Hepatocyte (in vitro differentiated cells): Measurements from ENCODE around the gene RECK. TPM values are rescaled to one million over a fixed set of nuclear protein-coding genes. Genes with fewer than 3 reads are reported as not detected.

Source experiments
- DNase-seq: peaks from one replicate; pipeline ENCODE4 v3.0.0-alpha.2; 2016; ENCODE audit warnings: low spot score
- H2AFZ ChIP-seq: fragments of 200-600 bp; sonication (generic); 2 replicates; pipeline ENCODE4 v1.6.0; 2016; ENCODE audit warnings: antibody characterized with exemption, mild to moderate bottlenecking
- H3K27ac ChIP-seq: fragments of 200-600 bp; sonication (generic); 2 replicates; pipeline ENCODE4 v1.5.1; 2016; ENCODE audit warnings: mild to moderate bottlenecking
- H3K27me3 ChIP-seq: fragments of 200-600 bp; sonication (generic); 2 replicates; pipeline ENCODE4 v1.6.1; 2016
- H3K36me3 ChIP-seq: fragments of 200-600 bp; sonication (generic); replicated peaks from 2 replicates; pipeline ENCODE4 v1.5.1; 2016; ENCODE audit warnings: low read depth; ENCODE audit not compliant: insufficient read depth
- H3K4me1 ChIP-seq: fragments of 200-600 bp; sonication (generic); 2 replicates; pipeline ENCODE4 v1.5.1; 2016; ENCODE audit warnings: mild to moderate bottlenecking, moderate library complexity; ENCODE audit not compliant: insufficient read depth
- H3K4me2 ChIP-seq: fragments of 200-600 bp; sonication (generic); 2 replicates; pipeline ENCODE4 v1.6.0; 2016
- H3K4me3 ChIP-seq: fragments of 200-600 bp; sonication (generic); 2 replicates; pipeline ENCODE4 v1.5.1; 2016; ENCODE audit warnings: mild to moderate bottlenecking
- H3K79me2 ChIP-seq: fragments of 200-600 bp; sonication (generic); 2 replicates; pipeline ENCODE4 v1.6.0; 2017; ENCODE audit warnings: mild to moderate bottlenecking
- H3K9me2 ChIP-seq: fragments of 200-600 bp; sonication (generic); replicated peaks from 2 replicates; pipeline ENCODE4 v1.6.0; 2017; ENCODE audit warnings: mild to moderate bottlenecking; ENCODE audit not compliant: insufficient read depth
- H3K9me3 ChIP-seq: fragments of 200-600 bp; sonication (generic); 2 replicates; pipeline ENCODE4 v1.5.1; 2016; ENCODE audit warnings: low read depth, mild to moderate bottlenecking
- H4K20me1 ChIP-seq: fragments of 200-600 bp; sonication (generic); 2 replicates; pipeline ENCODE4 v1.6.0; 2016; ENCODE audit warnings: mild to moderate bottlenecking; ENCODE audit not compliant: insufficient read depth, poor library complexity, severe bottlenecking
- EZH2 ChIP-seq: fragments of 200-600 bp; sonication (generic); IDR thresholded peaks from 2 replicates; pipeline ENCODE4 v1.6.1; 2016; ENCODE audit warnings: antibody characterized with exemption, mild to moderate bottlenecking, borderline replicate concordance
- EZH2phosphoT487 ChIP-seq: fragments of 200-600 bp; sonication (generic); IDR thresholded peaks from one replicate; pipeline ENCODE4 v1.6.1; 2018; ENCODE audit warnings: antibody characterized with exemption, mild to moderate bottlenecking, low read depth, moderate library complexity; ENCODE audit not compliant: unreplicated experiment, severe bottlenecking
- WGBS: methylation state at CpG from one replicate; pipeline ENCODE4 v1.1.6; 2016; ENCODE audit warnings: low lambda C conversion rate; ENCODE audit errors: missing lambda C conversion rate; 5-methylcytosine and 5-hydroxymethylcytosine counted together
- polyA plus RNA-seq: library from polyadenylated mRNA; unstranded; fragments of >200 nt; fragmentation: Nextera tagmentation; extraction: Ambion mirVana; gene quantifications from 2 replicates; pipeline ENCODE4 v1.2.1, GENCODE V29; 2016
- total RNA-seq: library from RNA; depleted of rRNA; stranded (reverse); fragments of >200 nt; gene quantifications from 2 replicates; pipeline ENCODE4 v1.2.3, GENCODE V29; 2014
- TF ChIP-seq, protein P1 (sequence below): fragments of 200-600 bp; sonication (generic); IDR thresholded peaks from 2 replicates; pipeline ENCODE4 v1.5.1; 2016; ENCODE audit warnings: antibody characterized with exemption, mild to moderate bottlenecking; ENCODE audit not compliant: poor library complexity

The RECK gene
- total and polyA plus RNA-seq, 2 experiments from 2014 or later: 13.5 to 15.3 TPM

DNA sequence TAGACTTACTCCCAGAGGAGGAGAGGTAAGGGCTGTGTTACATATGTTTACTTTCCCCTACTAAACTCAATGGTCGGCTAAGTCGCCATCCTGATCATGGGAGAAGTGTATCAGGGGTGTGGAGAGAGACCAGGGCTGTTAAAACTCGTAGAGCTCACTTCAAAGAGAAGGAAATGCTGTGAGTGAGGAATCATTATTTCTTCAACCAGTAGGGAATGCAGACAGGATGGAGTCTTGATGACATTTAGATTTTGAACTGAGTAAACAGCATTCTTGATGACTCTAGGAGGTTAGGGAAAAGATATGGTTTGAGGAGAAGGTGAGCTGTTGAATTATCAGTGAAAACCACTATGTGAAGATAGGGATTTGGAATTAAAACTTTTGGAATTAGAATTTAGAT is 17.3 kb downstream of the RECK start:
- Histone ChIP-seq H3K79me2 (peaks cover 3% of the 10 kb centered on the region), H4K20me1 (no peaks in the 10 kb centered on the region), H3K36me3 (no peaks in the 10 kb centered on the region), H3K4me2 (no peak overlapping the region), H3K4me3 (no peak overlapping the region), H3K4me1 (peaks cover 7% of the 10 kb centered on the region), H3K27me3 (no peaks in the 10 kb centered on the region), H3K9me2 (no peaks in the 10 kb centered on the region), H2AFZ (no peak overlapping the region), H3K9me3 (no peaks in the 10 kb centered on the region), H3K27ac (no peak overlapping the region)
- no peak for DNase-seq
- TF ChIP-seq EZH2phosphoT487 (no peak), EZH2 (no peak)
- TF ChIP-seq, protein P1, sequence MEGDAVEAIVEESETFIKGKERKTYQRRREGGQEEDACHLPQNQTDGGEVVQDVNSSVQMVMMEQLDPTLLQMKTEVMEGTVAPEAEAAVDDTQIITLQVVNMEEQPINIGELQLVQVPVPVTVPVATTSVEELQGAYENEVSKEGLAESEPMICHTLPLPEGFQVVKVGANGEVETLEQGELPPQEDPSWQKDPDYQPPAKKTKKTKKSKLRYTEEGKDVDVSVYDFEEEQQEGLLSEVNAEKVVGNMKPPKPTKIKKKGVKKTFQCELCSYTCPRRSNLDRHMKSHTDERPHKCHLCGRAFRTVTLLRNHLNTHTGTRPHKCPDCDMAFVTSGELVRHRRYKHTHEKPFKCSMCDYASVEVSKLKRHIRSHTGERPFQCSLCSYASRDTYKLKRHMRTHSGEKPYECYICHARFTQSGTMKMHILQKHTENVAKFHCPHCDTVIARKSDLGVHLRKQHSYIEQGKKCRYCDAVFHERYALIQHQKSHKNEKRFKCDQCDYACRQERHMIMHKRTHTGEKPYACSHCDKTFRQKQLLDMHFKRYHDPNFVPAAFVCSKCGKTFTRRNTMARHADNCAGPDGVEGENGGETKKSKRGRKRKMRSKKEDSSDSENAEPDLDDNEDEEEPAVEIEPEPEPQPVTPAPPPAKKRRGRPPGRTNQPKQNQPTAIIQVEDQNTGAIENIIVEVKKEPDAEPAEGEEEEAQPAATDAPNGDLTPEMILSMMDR: no peak
- whole genome bisulfite sequencing: 8% methylated on average over 3 of the region's 3 CpGs

DNA sequence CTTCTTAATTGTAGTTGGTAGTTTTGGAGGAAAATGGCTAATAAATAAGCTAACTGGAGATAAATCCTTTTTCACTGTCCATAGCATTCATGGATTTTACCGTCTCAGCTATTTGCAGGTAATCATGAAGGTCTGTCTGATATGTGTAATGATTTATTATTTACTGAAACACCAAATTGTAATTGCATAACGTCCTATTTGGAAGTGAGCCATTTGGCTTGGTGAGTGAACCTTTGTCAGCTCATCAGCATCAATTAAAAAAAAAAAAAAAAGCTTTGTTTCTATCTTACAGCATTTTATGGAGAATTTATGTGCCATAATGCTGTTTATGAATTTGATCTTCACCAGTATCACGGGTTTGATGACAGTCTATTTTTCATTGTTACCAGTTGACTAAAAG is 20.2 kb downstream of the RECK start:
- Histone ChIP-seq H3K4me1 (peaks cover 7% of the 10 kb centered on the region), H3K27ac (no peak overlapping the region), H3K36me3 (no peaks in the 10 kb centered on the region), H3K79me2 (peaks cover 3% of the 10 kb centered on the region), H3K9me3 (no peaks in the 10 kb centered on the region), H3K27me3 (no peaks in the 10 kb centered on the region), H2AFZ (no peak overlapping the region), H3K4me2 (no peak overlapping the region), H4K20me1 (no peaks in the 10 kb centered on the region), H3K9me2 (no peaks in the 10 kb centered on the region), H3K4me3 (no peak overlapping the region)
- DNase-seq: no peak
- 82% methylated on average over 3 of the region's 3 CpGs for whole genome bisulfite sequencing
- TF ChIP-seq EZH2 (no peak), EZH2phosphoT487 (no peak)
- TF ChIP-seq, protein P1: no peak

DNA sequence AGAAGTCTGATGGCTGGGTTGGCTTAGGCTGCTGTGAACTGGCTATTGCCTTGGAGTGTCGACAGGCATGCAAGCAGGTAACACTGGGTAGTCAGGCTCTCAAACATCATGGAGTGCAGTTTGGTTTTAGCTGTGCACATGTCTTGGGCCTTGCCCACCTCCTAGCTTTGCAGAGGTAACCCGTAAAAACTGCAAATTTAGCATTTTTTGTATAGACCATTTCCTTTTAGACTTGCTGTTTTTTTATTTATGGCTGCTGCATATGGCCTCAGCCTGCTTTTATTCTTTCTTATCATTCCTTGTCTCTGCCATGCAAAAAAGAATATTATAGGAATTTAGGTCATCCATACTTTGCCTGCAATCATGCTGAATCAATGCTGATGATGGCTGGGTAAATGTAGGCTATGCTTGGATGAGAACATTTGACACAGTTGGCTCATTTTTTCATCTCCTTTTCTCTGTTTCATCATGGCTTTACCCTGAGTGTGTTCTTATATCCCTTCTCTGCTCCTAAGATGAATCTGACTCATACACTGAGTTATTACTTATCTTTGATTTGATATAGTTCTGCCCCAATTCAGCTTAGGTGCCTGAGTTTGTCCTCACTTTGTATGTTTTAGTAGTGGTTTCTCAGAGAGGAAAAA is 27.2 kb downstream of the RECK start:
- H3K79me2 ChIP-seq: no peaks in the 10 kb centered on the region
- WGBS: 90% methylated on average over 2 of the region's 2 CpGs
- no peaks in the 10 kb centered on the region for H3K9me2 ChIP-seq
- no peak overlapping the region for H3K4me2 ChIP-seq
- H2AFZ ChIP-seq: no peak overlapping the region
- no peaks in the 10 kb centered on the region for H3K9me3 ChIP-seq
- H3K27me3 ChIP-seq: no peaks in the 10 kb centered on the region
- no peaks in the 10 kb centered on the region for H3K4me1 ChIP-seq
- no peak overlapping the region for H3K27ac ChIP-seq
- no peaks in the 10 kb centered on the region for H3K36me3 ChIP-seq
- DNase-seq: no peak
- no peaks in the 10 kb centered on the region for H4K20me1 ChIP-seq
- TF ChIP-seq, protein P1: no peak
- TF ChIP-seq EZH2phosphoT487: no peak
- no peak for TF ChIP-seq EZH2
- no peak overlapping the region for H3K4me3 ChIP-seq
